Measurements from ENCODE around the gene FLVCR2. TPM values are rescaled to one million over a fixed set of nuclear protein-coding genes. Genes with fewer than 3 reads are reported as not detected.

The FLVCR2 gene
- total RNA-seq, 1 donor from 2014 or later = 3.1 TPM

GRCh38 chr14:75667099-75667765 lies 88.8 kb downstream of the FLVCR2 start:
- H3K4me1 ChIP-seq (ENCODE audit: insufficient read depth, low read length) = no peaks in the 10 kb centered on the region
- no peak for TF ChIP-seq CTCF (IDR thresholded peaks at IDR 0.05; ENCODE audit: insufficient read depth, low read depth, low read length)
- no peak for TF ChIP-seq EZH2 (IDR thresholded peaks at IDR 0.05; ENCODE audit: insufficient read depth, low read length)
- H3K36me3 Mint-ChIP-seq (ENCODE audit: low read depth, unreplicated experiment) = peaks cover 3% of the 10 kb centered on the region

GRCh38 chr14:75672605-75673192 lies 94.3 kb downstream of the FLVCR2 start:
- no peaks in the 10 kb centered on the region for H3K9me3 ChIP-seq (ENCODE audit: insufficient read depth, low read depth, low read length)
- no peak for TF ChIP-seq CTCF (IDR thresholded peaks at IDR 0.05; ENCODE audit: insufficient read depth, low read depth, low read length)

More at GRCh38 chr14:75667099-75667765, 88.8 kb downstream of the FLVCR2 start:
- Mint-ChIP-seq H3K4me3 (ENCODE audit: unreplicated experiment) (no peak overlapping the region), H3K27me3 (ENCODE audit: low read depth, unreplicated experiment) (no peaks in the 10 kb centered on the region), H3K4me1 (ENCODE audit: low read depth, unreplicated experiment) (peaks cover 6% of the 10 kb centered on the region), H3K9me3 (ENCODE audit: unreplicated experiment) (no peaks in the 10 kb centered on the region), H3K27ac (ENCODE audit: unreplicated experiment) (no peak overlapping the region)
- Histone ChIP-seq H3K9me3 (ENCODE audit: insufficient read depth, low read depth, low read length) (no peaks in the 10 kb centered on the region), H3K9ac (ENCODE audit: low read length) (no peak overlapping the region), H3K4me3 (ENCODE audit: insufficient read depth, low read depth, low read length) (no peak overlapping the region), H3K4me2 (ENCODE audit: low read length) (no peak overlapping the region), H3K27ac (ENCODE audit: low read depth, low read length) (no peak overlapping the region), H3K27me3 (ENCODE audit: insufficient read depth, low read length) (no peaks in the 10 kb centered on the region), H3K79me2 (ENCODE audit: insufficient read depth, low read length) (peaks cover 11% of the 10 kb centered on the region), H3K36me3 (ENCODE audit: insufficient read depth, low read length) (peaks cover 15% of the 10 kb centered on the region), H2AFZ (ENCODE audit: low read depth, low read length) (no peak overlapping the region), H4K20me1 (ENCODE audit: insufficient read depth, low read length) (no peaks in the 10 kb centered on the region)
- DNase-seq (ENCODE audit: low read depth) (no peak), FAIRE-seq (no peak)

More at GRCh38 chr14:75672605-75673192, 94.3 kb downstream of the FLVCR2 start:
- H3K27me3 ChIP-seq (ENCODE audit: insufficient read depth, low read length) = no peaks in the 10 kb centered on the region
- DNase-seq (ENCODE audit: low read depth) = no peak
- H3K27ac ChIP-seq (ENCODE audit: low read depth, low read length) = no peak overlapping the region
- H3K27me3 Mint-ChIP-seq (ENCODE audit: low read depth, unreplicated experiment) = no peaks in the 10 kb centered on the region
- H3K4me3 Mint-ChIP-seq (ENCODE audit: unreplicated experiment) = no peak overlapping the region
- no peaks in the 10 kb centered on the region for H3K4me1 ChIP-seq (ENCODE audit: insufficient read depth, low read length)
- H3K9ac ChIP-seq (ENCODE audit: low read length) = no peak overlapping the region
- H3K79me2 ChIP-seq (ENCODE audit: insufficient read depth, low read length) = peaks cover 13% of the 10 kb centered on the region
- peaks cover 8% of the 10 kb centered on the region for H3K36me3 Mint-ChIP-seq (ENCODE audit: low read depth, unreplicated experiment)
- H3K4me2 ChIP-seq (ENCODE audit: low read length) = no peak overlapping the region
- H2AFZ ChIP-seq (ENCODE audit: low read depth, low read length) = no peak overlapping the region
- H3K36me3 ChIP-seq (ENCODE audit: insufficient read depth, low read length) = peaks cover 10% of the 10 kb centered on the region
- no peak overlapping the region for H3K4me3 ChIP-seq (ENCODE audit: insufficient read depth, low read depth, low read length)
- FAIRE-seq = no peak
- H3K9me3 Mint-ChIP-seq (ENCODE audit: unreplicated experiment) = no peaks in the 10 kb centered on the region
- peaks cover 7% of the 10 kb centered on the region for H4K20me1 ChIP-seq (ENCODE audit: insufficient read depth, low read length)
- peaks cover 6% of the 10 kb centered on the region for H3K4me1 Mint-ChIP-seq (ENCODE audit: low read depth, unreplicated experiment)
- H3K27ac Mint-ChIP-seq (ENCODE audit: unreplicated experiment) = no peak overlapping the region
